ENCODE results near the gene ROGDI. TPM values are rescaled to one million over a fixed set of nuclear protein-coding genes. Genes with fewer than 3 reads are reported as not detected.

The ROGDI gene
- total RNA-seq, 1 experiment from 2014 or later, result 32.1 TPM

DNA sequence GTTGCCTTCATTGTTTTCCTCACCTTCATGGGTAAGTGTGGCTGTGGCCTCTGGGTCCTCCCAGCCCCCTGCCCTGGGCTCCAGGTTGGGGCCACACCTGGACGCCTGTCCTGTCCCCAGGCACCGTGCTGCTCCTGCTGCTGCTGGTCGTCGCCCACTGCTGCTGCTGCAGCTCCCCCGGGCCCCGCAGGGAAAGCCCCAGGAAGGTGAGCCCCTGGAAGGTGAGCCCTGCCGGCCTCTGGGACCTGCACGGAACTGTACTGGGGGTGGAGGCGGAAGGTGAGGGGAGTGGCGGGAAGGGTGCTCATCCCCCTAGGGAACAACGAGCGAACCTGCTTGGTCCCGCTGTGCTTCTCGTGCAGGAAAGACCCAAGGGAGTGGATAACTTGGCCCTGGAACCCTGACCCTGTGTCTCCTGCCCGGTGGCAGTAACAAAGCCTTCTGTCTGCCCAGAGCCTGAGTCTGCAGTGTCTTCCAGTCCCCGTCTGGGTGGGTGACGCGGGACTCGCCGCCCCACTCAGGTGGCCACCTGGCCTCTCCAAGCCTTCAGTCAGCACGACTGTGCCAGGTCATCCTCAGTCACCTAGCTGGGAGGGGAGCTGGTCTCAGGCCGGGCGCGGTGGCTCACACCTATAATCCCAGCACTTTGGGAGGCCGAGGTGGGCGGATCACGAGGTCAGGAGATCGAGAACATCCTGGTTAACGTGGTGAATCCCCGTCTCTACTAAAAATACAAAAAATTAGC lies 6.4 kb downstream of the ROGDI start:
- peaks cover 7% of the 10 kb centered on the region for H3K4me1 Mint-ChIP-seq

DNA sequence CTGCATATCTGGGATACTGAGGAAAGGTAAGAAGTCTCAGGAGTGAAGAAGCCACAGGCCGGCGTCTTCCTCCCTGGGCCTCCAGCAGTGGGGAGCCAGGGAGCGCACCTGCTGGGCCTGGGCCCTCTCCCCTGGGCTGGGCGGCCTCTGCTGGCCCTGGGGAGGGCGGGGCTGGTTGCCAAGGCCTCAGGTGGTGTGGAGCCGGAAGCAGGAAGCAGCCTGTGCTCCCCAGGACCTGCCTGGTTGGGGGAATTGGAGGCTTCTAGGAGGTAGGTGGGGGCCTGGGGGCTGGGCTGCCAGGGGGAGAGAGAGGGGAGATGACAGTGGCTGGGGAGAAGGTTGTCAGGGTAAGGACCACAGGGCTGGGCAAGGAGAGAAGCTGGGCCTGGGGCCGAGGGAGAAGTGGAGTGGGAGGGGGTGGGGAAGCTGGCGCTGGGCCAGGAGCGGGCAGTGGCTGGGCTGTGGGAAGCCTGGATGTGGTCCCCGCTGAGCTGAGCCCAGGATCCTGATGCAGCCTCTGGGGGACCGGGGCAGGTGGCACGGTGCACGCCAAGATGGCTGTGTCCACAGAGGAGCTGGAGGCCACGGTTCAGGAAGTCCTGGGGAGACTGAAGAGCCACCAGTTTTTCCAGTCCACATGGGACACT lies 7.1 kb downstream of the ROGDI start, which contains the start of gene SMIM22:
TSS of gene SMIM22 (plus strand) at position 189 of the 647 bp plus-strand sequence. CDS start at position 555, 366 bp downstream.
- peaks cover 4% of the 10 kb centered on the region; the same call in 1 of the 2 replicates for H3K36me3 Mint-ChIP-seq
- POLR2A ChIA-PET, result interaction anchor here (0.7 kb wide), 1 partner anchor 9 kb away, joined by 3 read pairs; no protein-coding TSS in a partner anchor
- no peak for TF ChIP-seq CBFB (CRISPR knock-in tag; IDR thresholded peaks at IDR 0.05; ENCODE audit: low read depth)
- no peak for TF ChIP-seq TEAD4 (CRISPR knock-in tag; IDR thresholded peaks at IDR 0.05)
- TF ChIP-seq, protein P1, sequence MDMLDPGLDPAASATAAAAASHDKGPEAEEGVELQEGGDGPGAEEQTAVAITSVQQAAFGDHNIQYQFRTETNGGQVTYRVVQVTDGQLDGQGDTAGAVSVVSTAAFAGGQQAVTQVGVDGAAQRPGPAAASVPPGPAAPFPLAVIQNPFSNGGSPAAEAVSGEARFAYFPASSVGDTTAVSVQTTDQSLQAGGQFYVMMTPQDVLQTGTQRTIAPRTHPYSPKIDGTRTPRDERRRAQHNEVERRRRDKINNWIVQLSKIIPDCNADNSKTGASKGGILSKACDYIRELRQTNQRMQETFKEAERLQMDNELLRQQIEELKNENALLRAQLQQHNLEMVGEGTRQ (CRISPR knock-in tag; IDR thresholded peaks at IDR 0.05), result no peak
- TF ChIP-seq NFYB (CRISPR knock-in tag; conservative IDR thresholded peaks at IDR 0.05; ENCODE audit: low read depth), result no peak
- no peak for TF ChIP-seq ATF1 (CRISPR knock-in tag; IDR thresholded peaks at IDR 0.05)
- no peak for TF ChIP-seq USF1 (CRISPR knock-in tag; IDR thresholded peaks at IDR 0.05)
- TF ChIP-seq ESRRA (CRISPR knock-in tag; IDR thresholded peaks at IDR 0.05; ENCODE audit: borderline replicate concordance), result no peak
- no peak for TF ChIP-seq ZNF138 (CRISPR knock-in tag; conservative IDR thresholded peaks at IDR 0.05)
- no peak for TF ChIP-seq ERG (CRISPR knock-in tag; IDR thresholded peaks at IDR 0.05)
- DNase-seq (ENCODE audit: low spot score) (no peak), ATAC-seq (peak; percentile 66)
- no peaks in the 10 kb centered on the region for H3K9me3 Mint-ChIP-seq
- H3K4me3 Mint-ChIP-seq, result no peak within 1 kb of the TSS
- H3K4me1 Mint-ChIP-seq, result no peaks in the 10 kb centered on the region; the same call in 1 of the 2 replicates
- CTCF ChIA-PET, result no interaction called here
- no peak within 1 kb of the TSS for H3K27ac Mint-ChIP-seq
- no peaks in the 10 kb centered on the region for H3K27me3 Mint-ChIP-seq (ENCODE audit: low read depth)

More for the DNA sequence above, 6.4 kb downstream of the ROGDI start:
- POLR2A ChIA-PET, result interaction anchor here (0.6 to 0.7 kb wide), 3 partner anchors 8 to 45 kb away, joined by 3 to 12 read pairs (median 4); no protein-coding TSS in a partner anchor
- no peaks in the 10 kb centered on the region for H3K27me3 Mint-ChIP-seq (ENCODE audit: low read depth)
- CTCF ChIA-PET, result no interaction called here
- TF ChIP-seq PRRX2 (CRISPR knock-in tag; IDR thresholded peaks at IDR 0.05) (no peak), ZNF425 (CRISPR knock-in tag; conservative IDR thresholded peaks at IDR 0.05) (no peak), MLX (CRISPR knock-in tag; IDR thresholded peaks at IDR 0.05) (no peak), IRF1 (CRISPR knock-in tag; IDR thresholded peaks at IDR 0.05) (no peak), ZNF396 (CRISPR knock-in tag; IDR thresholded peaks at IDR 0.05; ENCODE audit: borderline replicate concordance) (no peak), ESRRA (CRISPR knock-in tag; IDR thresholded peaks at IDR 0.05; ENCODE audit: borderline replicate concordance) (no peak), MAX (CRISPR knock-in tag; IDR thresholded peaks at IDR 0.05) (no peak)
- TF ChIP-seq, protein P1 (CRISPR knock-in tag; IDR thresholded peaks at IDR 0.05), result no peak
- TF ChIP-seq, protein P2, sequence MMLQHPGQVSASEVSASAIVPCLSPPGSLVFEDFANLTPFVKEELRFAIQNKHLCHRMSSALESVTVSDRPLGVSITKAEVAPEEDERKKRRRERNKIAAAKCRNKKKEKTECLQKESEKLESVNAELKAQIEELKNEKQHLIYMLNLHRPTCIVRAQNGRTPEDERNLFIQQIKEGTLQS (CRISPR knock-in tag; conservative IDR thresholded peaks at IDR 0.05), result no peak
- TF ChIP-seq, protein P3, sequence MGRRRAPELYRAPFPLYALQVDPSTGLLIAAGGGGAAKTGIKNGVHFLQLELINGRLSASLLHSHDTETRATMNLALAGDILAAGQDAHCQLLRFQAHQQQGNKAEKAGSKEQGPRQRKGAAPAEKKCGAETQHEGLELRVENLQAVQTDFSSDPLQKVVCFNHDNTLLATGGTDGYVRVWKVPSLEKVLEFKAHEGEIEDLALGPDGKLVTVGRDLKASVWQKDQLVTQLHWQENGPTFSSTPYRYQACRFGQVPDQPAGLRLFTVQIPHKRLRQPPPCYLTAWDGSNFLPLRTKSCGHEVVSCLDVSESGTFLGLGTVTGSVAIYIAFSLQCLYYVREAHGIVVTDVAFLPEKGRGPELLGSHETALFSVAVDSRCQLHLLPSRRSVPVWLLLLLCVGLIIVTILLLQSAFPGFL (CRISPR knock-in tag; IDR thresholded peaks at IDR 0.05; ENCODE audit: borderline replicate concordance), result no peak
- no peaks in the 10 kb centered on the region for H3K9me3 Mint-ChIP-seq
- no peak overlapping the region for H3K4me3 Mint-ChIP-seq
- H3K36me3 Mint-ChIP-seq, result peaks cover 4% of the 10 kb centered on the region; the same call in 1 of the 2 replicates
- no peak overlapping the region for H3K27ac Mint-ChIP-seq
- ATAC-seq (no peak), DNase-seq (ENCODE audit: low spot score) (no peak)
